ENCODE data around the gene MED12L. TPM values are rescaled to one million over a fixed set of nuclear protein-coding genes. Genes with fewer than 3 reads are reported as not detected.
"Not testable (repeated sequence)": the region's sequence is repeated elsewhere in the genome, so short reads cannot be mapped to it uniquely, and the experiment has no call there.

MED12L gene
- total RNA-seq, 4 donors from 2014 or later, result 0.51 to 12.7 (median 3.1) TPM

DNA sequence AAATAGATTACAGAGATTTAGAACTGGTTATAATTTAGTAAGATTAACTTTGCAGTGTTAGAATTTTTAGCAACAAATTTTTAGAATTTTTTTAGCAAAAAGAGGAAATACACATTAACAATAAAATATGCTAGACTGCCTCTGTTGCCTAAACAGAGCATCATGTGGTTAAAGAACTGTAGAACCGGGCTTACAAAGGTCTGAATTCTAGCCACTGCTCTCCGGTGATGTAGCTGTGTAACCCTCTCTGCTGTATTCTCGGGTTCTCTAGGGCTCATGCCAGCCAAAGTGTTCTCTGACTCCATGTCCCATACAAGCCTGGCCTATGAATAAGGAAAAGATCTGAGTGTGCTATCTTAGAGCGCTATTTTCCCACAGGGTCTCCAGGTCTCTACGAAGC, 302.0 kb downstream of the MED12L start:
- H3K4me1 ChIP-seq, result no peaks in the 10 kb centered on the region
- no peak overlapping the region for H3K4me3 ChIP-seq
- intact Hi-C loops (cut with DNase I; ENCODE audit: low total_unique reads), result no loop called here
- no peak overlapping the region for H3K27ac ChIP-seq
- TF ChIP-seq, protein P1, sequence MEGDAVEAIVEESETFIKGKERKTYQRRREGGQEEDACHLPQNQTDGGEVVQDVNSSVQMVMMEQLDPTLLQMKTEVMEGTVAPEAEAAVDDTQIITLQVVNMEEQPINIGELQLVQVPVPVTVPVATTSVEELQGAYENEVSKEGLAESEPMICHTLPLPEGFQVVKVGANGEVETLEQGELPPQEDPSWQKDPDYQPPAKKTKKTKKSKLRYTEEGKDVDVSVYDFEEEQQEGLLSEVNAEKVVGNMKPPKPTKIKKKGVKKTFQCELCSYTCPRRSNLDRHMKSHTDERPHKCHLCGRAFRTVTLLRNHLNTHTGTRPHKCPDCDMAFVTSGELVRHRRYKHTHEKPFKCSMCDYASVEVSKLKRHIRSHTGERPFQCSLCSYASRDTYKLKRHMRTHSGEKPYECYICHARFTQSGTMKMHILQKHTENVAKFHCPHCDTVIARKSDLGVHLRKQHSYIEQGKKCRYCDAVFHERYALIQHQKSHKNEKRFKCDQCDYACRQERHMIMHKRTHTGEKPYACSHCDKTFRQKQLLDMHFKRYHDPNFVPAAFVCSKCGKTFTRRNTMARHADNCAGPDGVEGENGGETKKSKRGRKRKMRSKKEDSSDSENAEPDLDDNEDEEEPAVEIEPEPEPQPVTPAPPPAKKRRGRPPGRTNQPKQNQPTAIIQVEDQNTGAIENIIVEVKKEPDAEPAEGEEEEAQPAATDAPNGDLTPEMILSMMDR (IDR thresholded peaks at IDR 0.05), result no peak
- no peak for TF ChIP-seq POLR2A (IDR thresholded peaks at IDR 0.05)
- no peak for DNase-seq
- H3K36me3 ChIP-seq, result no peaks in the 10 kb centered on the region
- no peaks in the 10 kb centered on the region for H3K9me3 ChIP-seq
- H3K27me3 ChIP-seq, result no peaks in the 10 kb centered on the region

DNA sequence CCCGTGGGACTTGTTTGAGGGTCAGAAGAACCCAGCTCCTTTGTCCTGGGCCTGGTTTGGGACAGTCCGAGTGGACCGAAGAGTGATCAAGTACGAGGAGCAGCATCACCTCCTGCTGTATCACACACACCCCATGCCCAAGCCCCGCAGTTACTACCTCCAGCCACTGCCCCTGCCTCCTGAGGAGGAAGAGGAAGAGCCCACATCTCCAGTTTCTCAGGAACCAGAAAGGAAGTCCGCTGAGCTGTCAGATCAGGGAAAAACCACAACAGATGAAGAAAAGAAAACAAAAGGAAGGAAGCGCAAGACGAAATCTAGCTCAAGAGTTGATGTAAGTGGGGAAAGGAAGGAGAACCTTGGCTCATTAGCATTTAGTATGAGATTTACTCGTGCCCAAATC, 302.4 kb downstream of the MED12L start:
- Histone ChIP-seq H3K27ac (no peak overlapping the region), H3K9me3 (no peaks in the 10 kb centered on the region), H3K27me3 (no peaks in the 10 kb centered on the region), H3K4me1 (no peaks in the 10 kb centered on the region), H3K36me3 (no peaks in the 10 kb centered on the region), H3K4me3 (no peak overlapping the region)
- DNase-seq, result no peak
- intact Hi-C loops (cut with DNase I; ENCODE audit: low total_unique reads), result no loop called here
- TF ChIP-seq POLR2A (IDR thresholded peaks at IDR 0.05), result no peak
- TF ChIP-seq, protein P1 (IDR thresholded peaks at IDR 0.05), result no peak

DNA sequence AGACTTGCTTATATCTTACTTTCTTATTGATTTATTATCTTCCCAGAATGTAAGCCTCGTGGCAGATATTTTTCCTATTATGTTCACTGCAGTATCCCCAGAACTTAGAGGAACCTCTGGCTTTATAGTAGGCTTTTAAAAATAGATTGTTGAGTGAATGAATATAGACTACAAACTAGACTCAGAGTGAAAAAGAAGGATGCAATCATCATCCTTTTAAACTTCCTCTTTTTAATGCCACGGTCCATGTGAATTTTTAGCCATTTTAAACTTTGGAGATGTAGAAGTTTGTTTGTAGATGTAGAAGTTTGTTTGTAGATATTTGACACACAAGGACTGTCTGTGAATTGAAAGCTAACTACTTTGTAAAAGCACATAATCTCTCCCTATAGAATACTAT, 306.3 kb downstream of the MED12L start:
- TF ChIP-seq, protein P1 (IDR thresholded peaks at IDR 0.05), result no peak
- TF ChIP-seq POLR2A (IDR thresholded peaks at IDR 0.05), result no peak
- no peaks in the 10 kb centered on the region for H3K9me3 ChIP-seq
- H3K27me3 ChIP-seq, result no peaks in the 10 kb centered on the region
- intact Hi-C loops (cut with DNase I; ENCODE audit: low total_unique reads), result no loop called here
- H3K27ac ChIP-seq, result no peak overlapping the region
- DNase-seq, result no peak
- H3K4me3 ChIP-seq, result no peak overlapping the region
- no peaks in the 10 kb centered on the region for H3K4me1 ChIP-seq
- H3K36me3 ChIP-seq, result no peaks in the 10 kb centered on the region

DNA sequence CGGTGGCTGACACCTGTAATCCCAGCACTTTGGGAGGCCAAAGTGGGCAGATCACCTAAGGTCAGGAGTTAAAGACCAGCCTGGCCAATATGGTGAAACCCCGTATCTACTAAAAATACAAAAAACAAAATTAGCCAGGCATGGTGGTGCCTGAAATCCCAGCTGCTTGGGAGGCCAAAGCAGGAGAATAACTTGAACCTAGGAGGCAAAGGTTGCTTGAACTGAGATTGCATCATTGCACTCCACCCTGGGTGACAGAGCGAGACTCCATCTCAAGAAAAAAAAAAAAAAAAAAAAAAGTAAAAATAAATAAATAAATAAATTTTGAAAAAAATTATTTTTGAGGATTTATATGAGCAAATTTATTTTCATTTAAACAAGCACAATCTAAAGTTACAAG, 306.7 kb downstream of the MED12L start:
- H3K4me1 ChIP-seq; H3K27ac ChIP-seq; H3K36me3 ChIP-seq; H3K9me3 ChIP-seq; H3K4me3 ChIP-seq; intact Hi-C loops (cut with DNase I; ENCODE audit: low total_unique reads); DNase-seq; H3K27me3 ChIP-seq: not testable (repeated sequence)

DNA sequence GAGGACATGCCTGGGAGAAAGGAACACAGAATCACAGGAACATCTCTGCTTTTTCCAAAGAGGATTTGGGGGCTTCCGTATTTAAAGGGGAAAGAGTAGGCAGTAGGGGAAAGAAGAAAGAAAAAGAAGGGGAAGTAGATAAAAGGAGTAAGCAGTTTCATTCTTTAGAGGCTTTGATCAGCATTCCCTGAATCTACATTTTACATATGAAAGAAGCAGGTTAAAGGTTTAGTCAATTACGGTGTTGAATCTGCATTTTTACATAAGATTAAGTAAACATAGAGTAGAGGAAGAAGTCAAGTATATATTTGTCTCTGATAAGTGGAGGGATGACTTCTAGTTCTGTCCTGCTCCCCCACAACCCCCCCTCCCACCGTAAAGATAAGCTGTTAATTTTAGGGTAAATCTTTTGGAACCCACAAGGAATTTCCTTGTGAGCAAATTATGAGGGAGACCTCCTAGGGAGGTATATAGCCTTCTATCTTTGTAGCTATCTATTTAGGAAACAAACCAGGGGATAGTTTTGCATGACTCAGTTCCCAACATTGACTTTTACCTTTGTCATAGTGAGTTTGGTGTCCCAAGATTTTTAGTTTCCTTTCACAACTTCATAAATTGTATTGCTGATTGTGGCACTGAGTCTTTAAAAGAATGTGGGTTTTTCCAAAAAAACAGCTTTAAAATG, 307.8 kb downstream of the MED12L start:
- no peak for DNase-seq
- no peaks in the 10 kb centered on the region for H3K9me3 ChIP-seq
- no peaks in the 10 kb centered on the region for H3K36me3 ChIP-seq
- no peak for TF ChIP-seq POLR2A (IDR thresholded peaks at IDR 0.05)
- TF ChIP-seq, protein P1 (IDR thresholded peaks at IDR 0.05), result no peak
- no peaks in the 10 kb centered on the region for H3K4me1 ChIP-seq
- intact Hi-C loops (cut with DNase I; ENCODE audit: low total_unique reads), result no loop called here
- no peak overlapping the region for H3K27ac ChIP-seq
- H3K27me3 ChIP-seq, result no peaks in the 10 kb centered on the region
- no peak overlapping the region for H3K4me3 ChIP-seq

DNA sequence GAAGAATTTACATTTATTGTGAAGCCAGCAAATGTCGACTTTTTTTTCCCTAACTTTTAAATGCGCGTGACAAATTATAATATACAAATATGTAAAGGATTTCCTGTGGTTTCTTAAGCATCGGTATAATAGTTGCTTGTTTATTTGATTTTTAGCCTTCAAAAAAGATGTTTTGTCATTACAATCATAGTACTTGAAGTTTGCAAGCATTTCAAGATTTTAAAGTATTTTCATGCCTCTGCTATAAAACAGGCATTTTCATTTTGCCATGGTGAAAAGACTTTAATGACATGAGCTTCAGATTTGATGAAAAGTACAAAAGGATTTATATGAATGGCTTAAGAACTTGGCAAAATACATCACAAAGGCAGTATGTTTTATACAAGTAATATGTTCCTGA, 308.5 kb downstream of the MED12L start:
- intact Hi-C loops (cut with DNase I; ENCODE audit: low total_unique reads), result no loop called here
- Histone ChIP-seq H3K27me3 (no peaks in the 10 kb centered on the region), H3K4me1 (no peaks in the 10 kb centered on the region), H3K9me3 (no peaks in the 10 kb centered on the region), H3K27ac (no peak overlapping the region), H3K36me3 (no peaks in the 10 kb centered on the region), H3K4me3 (no peak overlapping the region)
- TF ChIP-seq POLR2A (IDR thresholded peaks at IDR 0.05), result no peak
- no peak for DNase-seq
